Endothelial cell of umbilical vein (primary cell): ENCODE measurements around the gene ZRANB1. TPM values are rescaled to one million over a fixed set of nuclear protein-coding genes. Genes with fewer than 3 reads are reported as not detected.

Experiments
- BruUV-seq: library from RNA; stranded (reverse); fragments of 400-500 nt; replicated peaks from 2 replicates; lab custom pipeline; 2021; lab: Mats Ljungman, UMichigan
- CTCF ChIA-PET: fragments of 300-600, 350-600 bp; sonication (Branson Sonifier 250); formaldehyde crosslinking; loops from one replicate; lab custom pipeline; 2021; ENCODE audit warnings: antibody characterized with exemption, inconsistent platforms; lab: Charles Lee
- POLR2A ChIA-PET: fragments of 300-600, 350-600 bp; sonication (Branson Sonifier 250); formaldehyde crosslinking; loops from one replicate; lab custom pipeline; 2021; ENCODE audit warnings: antibody characterized with exemption, inconsistent platforms; lab: Charles Lee
- DNase-seq: peaks from one replicate; pipeline ENCODE4 v3.0.0-alpha.2; 2011; ENCODE audit warnings: low read depth, low spot score
- FAIRE-seq: peaks from 2 replicates; lab custom pipeline; 2011; peaks lifted over from hg19 to GRCh38; lab: Jason Lieb, UNC
- H2AFZ ChIP-seq: 2 replicates; pipeline ENCODE4 v1.6.0; 2012; ENCODE audit warnings: low read depth, low read length, control low read depth, inconsistent platforms
- H3K27ac ChIP-seq: 2 replicates; pipeline ENCODE4 v1.5.1; 2011; ENCODE audit warnings: low read depth, mild to moderate bottlenecking, control low read depth, low read length, moderate library complexity; ENCODE audit not compliant: insufficient read depth
- H3K27me3 ChIP-seq, 2 experiments: 2 replicates each; pipeline versions ENCODE4 v1.6.0 to v1.6.1; 2011; ENCODE audit warnings: low read length in 2 of 2, mixed read lengths in 1 of 2; ENCODE audit not compliant: control insufficient read depth in 2 of 2, insufficient read depth in 2 of 2
- H3K36me3 ChIP-seq, 2 experiments: 2 replicates in 1 of 2; 3 replicates in 1 of 2; pipeline ENCODE4 v1.5.1; 2011; ENCODE audit warnings: low read length in 2 of 2, mild to moderate bottlenecking in 1 of 2, moderate library complexity in 1 of 2; ENCODE audit not compliant: control insufficient read depth in 2 of 2, insufficient read depth in 2 of 2; ENCODE audit errors: extremely low read depth in 1 of 2
- H3K4me1 ChIP-seq: 3 replicates; pipeline ENCODE4 v1.5.1; 2011; ENCODE audit warnings: mild to moderate bottlenecking, low read length; ENCODE audit not compliant: control insufficient read depth, insufficient read depth; ENCODE audit errors: extremely low read depth
- H3K4me2 ChIP-seq: 2 replicates; pipeline ENCODE4 v1.6.1; 2011; ENCODE audit warnings: low read length, control low read depth, mixed read lengths; ENCODE audit not compliant: insufficient read depth
- H3K4me3 ChIP-seq, 3 experiments: fragments of 200-600 bp in 1 of 3; sonication (generic), shearing (Covaris generic) in 1 of 3; replicated peaks in 1 of 3; 2 replicates each; pipeline ENCODE4 v1.5.1; 2011 to 2016; ENCODE audit warnings: control low read depth in 3 of 3, low read length in 3 of 3, mild to moderate bottlenecking in 2 of 3, inconsistent platforms in 1 of 3, low read depth in 1 of 3, moderate library complexity in 1 of 3; ENCODE audit not compliant: insufficient read depth in 1 of 3
- H3K79me2 ChIP-seq: 2 replicates; pipeline ENCODE4 v1.6.0; 2012; ENCODE audit warnings: low read length, inconsistent platforms; ENCODE audit not compliant: control insufficient read depth, insufficient read depth
- H3K9ac ChIP-seq: replicated peaks from 2 replicates; pipeline ENCODE3; 2011; ENCODE audit warnings: low read length, control low read depth; ENCODE audit not compliant: insufficient read depth; ENCODE audit errors: extremely low read depth
- H3K9me1 ChIP-seq: replicated peaks from 3 replicates; pipeline ENCODE4 v1.6.0; 2011; ENCODE audit warnings: mild to moderate bottlenecking, low read length; ENCODE audit not compliant: control insufficient read depth, insufficient read depth; ENCODE audit errors: extremely low read depth
- H3K9me3 ChIP-seq: replicated peaks from 2 replicates; pipeline ENCODE4 v1.5.1; 2012; ENCODE audit warnings: low read length, inconsistent platforms; ENCODE audit not compliant: control insufficient read depth, insufficient read depth
- H4K20me1 ChIP-seq: replicated peaks from 2 replicates; pipeline ENCODE3; 2011; ENCODE audit warnings: mild to moderate bottlenecking, low read length; ENCODE audit not compliant: control insufficient read depth, insufficient read depth; ENCODE audit errors: extremely low read depth
- CTCF ChIP-seq, 2 donors: IDR thresholded peaks; 1 replicate in 1 of 2; 2 replicates in 1 of 2; pipeline ENCODE4 v1.5.1; 2011; ENCODE audit warnings: low read length in 2 of 2, mild to moderate bottlenecking in 2 of 2, moderate library complexity in 2 of 2, control low read depth in 1 of 2, inconsistent platforms in 1 of 2, low read depth in 1 of 2; ENCODE audit not compliant: insufficient read depth in 1 of 2; ENCODE audit errors: extremely low read depth in 1 of 2
- EZH2 ChIP-seq: IDR thresholded peaks from 2 replicates; pipeline ENCODE4 v1.6.1; 2012; ENCODE audit warnings: borderline replicate concordance, low read depth, mild to moderate bottlenecking, moderate library complexity, low read length, inconsistent platforms; ENCODE audit not compliant: severe bottlenecking
- FOS ChIP-seq: IDR thresholded peaks from 2 replicates; pipeline ENCODE4 v1.6.1; 2011; ENCODE audit warnings: mild to moderate bottlenecking, low read length, moderate library complexity, borderline replicate concordance; ENCODE audit not compliant: insufficient read depth
- GATA2 ChIP-seq: IDR thresholded peaks from 2 replicates; pipeline ENCODE4 v1.7.0; 2011; ENCODE audit warnings: low read depth, mild to moderate bottlenecking, moderate library complexity, mixed read lengths, low read length; ENCODE audit not compliant: insufficient read length, insufficient read depth
- JUN ChIP-seq: IDR thresholded peaks from 2 replicates; pipeline ENCODE4 v1.6.1; 2011; ENCODE audit warnings: borderline replicate concordance, low read depth; ENCODE audit not compliant: insufficient read length, insufficient read depth
- MAX ChIP-seq: IDR thresholded peaks from 2 replicates; pipeline ENCODE4 v1.6.1; 2011; ENCODE audit not compliant: insufficient read depth, insufficient read length
- MYC ChIP-seq: IDR thresholded peaks from one replicate; pipeline ENCODE4 v1.6.1; 2011; ENCODE audit warnings: mild to moderate bottlenecking, low read depth, low read length
- POLR2A ChIP-seq: IDR thresholded peaks from 2 replicates; pipeline ENCODE4 v1.6.1; 2012; ENCODE audit warnings: low read depth, mild to moderate bottlenecking, control low read depth, low read length
- POLR2AphosphoS5 ChIP-seq: IDR thresholded peaks from 2 replicates; pipeline ENCODE4 v1.6.1; 2012; ENCODE audit warnings: low read depth, mild to moderate bottlenecking, control low read depth, low read length, moderate library complexity; ENCODE audit not compliant: insufficient read depth
- dilution Hi-C: fragments of 300-500 bp; cut with MboI; formaldehyde crosslinking; loops from one replicate; pipeline ENCODE4 v1.15.0; 2019; ENCODE audit warnings: low sequenced_read_pairs; ENCODE audit not compliant: extremely low pct_ligation_motif_present
- intact Hi-C: fragments of 100-400 bp; cut with micrococcal nuclease; formaldehyde crosslinking; loops from one replicate; pipeline ENCODE4 v1.10.0; 2022
- polyA plus RNA-seq, 4 experiments: library from polyadenylated mRNA; depleted of rRNA in 3 of 4; stranded (reverse) in 3 of 4; unstranded in 1 of 4; fragments of >200 nt; gene quantifications; 2 replicates each; pipeline versions ENCODE4 v1.2.1 to v1.2.3, GENCODE V29; 2011 to 2012; ENCODE audit warnings: missing spikeins in 1 of 4
- total RNA-seq: library from RNA; stranded (reverse); gene quantifications from 2 replicates; pipeline ENCODE4 v1.2.3, GENCODE V29; 2021

The ZRANB1 gene
- total and polyA plus RNA-seq, 2 donors (not counting 3 experiments of a cell fraction or from before 2014, with no cell fraction given) = 6.2 to 17.7 TPM

GRCh38 chr10:124904796-124905195 lies 37.1 kb upstream of the ZRANB1 start:
- CTCF ChIA-PET = no interaction called here
- Histone ChIP-seq H3K79me2 (no peaks in the 10 kb centered on the region), H3K9me1 (no peaks in the 10 kb centered on the region), H3K36me3 (no peaks in the 10 kb centered on the region), H3K27me3 (peaks cover 7 to 8% of the 10 kb centered on the region in 2 experiments), H3K9ac (no peak overlapping the region), H3K9me3 (no peaks in the 10 kb centered on the region), H4K20me1 (no peaks in the 10 kb centered on the region), H3K27ac (no peak overlapping the region), H3K4me2 (no peak overlapping the region), H3K4me1 (no peaks in the 10 kb centered on the region), H2AFZ (no peak overlapping the region), H3K4me3 (no peak overlapping the region)
- DNase-seq (no peak), FAIRE-seq (no peak)
- POLR2A ChIA-PET = no interaction called here
- dilution Hi-C loops (no loop called here), intact Hi-C loops (no loop called here)
- no TSS peak for BruUV-seq
- TF ChIP-seq POLR2A (no peak), FOS (no peak), MAX (no peak), CTCF (IDR thresholded peaks at IDR 0.05; ENCODE audit: extremely low read depth in 1 of 2, insufficient read depth in 1 of 2, low read depth in 1 of 2, low read length in 2 of 2) (no peak), MYC (no peak), EZH2 (no peak), GATA2 (no peak), POLR2AphosphoS5 (no peak), JUN (no peak)
